SU-DHL-6 (cell line): ENCODE data around the gene WNT3.

ENCODE experiments used
- CTCF ChIP-seq: fragments of 200-600 bp; sonication (generic); IDR thresholded peaks from one replicate; pipeline ENCODE4 v1.5.1; 2017; ENCODE audit warnings: antibody characterized with exemption, mild to moderate bottlenecking, low read length, moderate library complexity; ENCODE audit not compliant: insufficient read depth, poor library complexity, severe bottlenecking
- EZH2phosphoT487 ChIP-seq: fragments of 200-600 bp; sonication (generic), shearing (Covaris generic); conservative IDR thresholded peaks from 2 replicates; pipeline ENCODE4 v1.6.1; 2018; ENCODE audit warnings: mild to moderate bottlenecking, antibody characterized with exemption, low read length, moderate library complexity, mixed read lengths

GRCh38 chr17:46719891-46720290, 98.6 kb downstream of the WNT3 start:
- no peak for TF ChIP-seq CTCF
- TF ChIP-seq EZH2phosphoT487: no peak
